ENCODE results near the gene SNRNP70.

Gene SNRNP70

DNA sequence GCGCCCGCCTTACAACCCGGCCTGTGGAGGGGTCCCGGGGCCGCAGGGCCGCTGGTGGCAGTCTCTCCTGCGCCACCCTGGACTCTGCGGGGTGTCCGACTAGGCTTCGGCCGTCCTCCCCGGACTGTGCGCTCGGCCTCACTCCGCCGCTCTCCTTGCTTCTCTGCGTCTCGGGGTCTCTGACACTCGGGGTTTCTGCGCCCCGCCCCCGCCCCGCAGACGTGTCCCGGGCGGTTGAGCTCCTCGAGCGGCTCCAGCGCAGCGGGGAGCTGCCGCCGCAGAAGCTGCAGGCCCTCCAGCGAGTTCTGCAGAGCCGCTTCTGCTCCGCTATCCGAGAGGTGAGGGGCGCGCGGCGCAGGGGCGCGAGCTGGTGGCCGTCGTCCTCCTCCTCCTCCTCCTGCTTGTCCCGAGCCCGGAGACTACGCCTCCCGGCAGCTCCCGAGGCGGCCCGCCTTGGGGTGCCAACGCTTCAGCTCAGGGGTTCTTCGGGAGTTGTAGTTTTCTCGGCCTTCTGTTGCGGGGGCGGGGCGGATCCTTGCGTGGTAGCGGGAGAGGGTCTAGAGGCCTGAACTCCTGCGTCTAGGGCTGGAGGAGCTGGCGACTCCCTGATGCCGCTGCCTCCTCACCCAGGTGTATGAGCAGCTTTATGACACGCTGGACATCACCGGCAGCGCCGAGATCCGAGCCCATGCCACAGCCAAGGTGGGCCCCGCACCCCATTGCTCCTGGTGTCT is 29.5 kb downstream of the SNRNP70 start:
- TF ChIP-seq, protein P1, sequence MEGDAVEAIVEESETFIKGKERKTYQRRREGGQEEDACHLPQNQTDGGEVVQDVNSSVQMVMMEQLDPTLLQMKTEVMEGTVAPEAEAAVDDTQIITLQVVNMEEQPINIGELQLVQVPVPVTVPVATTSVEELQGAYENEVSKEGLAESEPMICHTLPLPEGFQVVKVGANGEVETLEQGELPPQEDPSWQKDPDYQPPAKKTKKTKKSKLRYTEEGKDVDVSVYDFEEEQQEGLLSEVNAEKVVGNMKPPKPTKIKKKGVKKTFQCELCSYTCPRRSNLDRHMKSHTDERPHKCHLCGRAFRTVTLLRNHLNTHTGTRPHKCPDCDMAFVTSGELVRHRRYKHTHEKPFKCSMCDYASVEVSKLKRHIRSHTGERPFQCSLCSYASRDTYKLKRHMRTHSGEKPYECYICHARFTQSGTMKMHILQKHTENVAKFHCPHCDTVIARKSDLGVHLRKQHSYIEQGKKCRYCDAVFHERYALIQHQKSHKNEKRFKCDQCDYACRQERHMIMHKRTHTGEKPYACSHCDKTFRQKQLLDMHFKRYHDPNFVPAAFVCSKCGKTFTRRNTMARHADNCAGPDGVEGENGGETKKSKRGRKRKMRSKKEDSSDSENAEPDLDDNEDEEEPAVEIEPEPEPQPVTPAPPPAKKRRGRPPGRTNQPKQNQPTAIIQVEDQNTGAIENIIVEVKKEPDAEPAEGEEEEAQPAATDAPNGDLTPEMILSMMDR (IDR thresholded peaks at IDR 0.05; ENCODE audit: low read depth, low read length), result no peak
- H3K4me3 ChIP-seq (ENCODE audit: low read depth, low read length), result peak overlapping the region; percentile 66

DNA sequence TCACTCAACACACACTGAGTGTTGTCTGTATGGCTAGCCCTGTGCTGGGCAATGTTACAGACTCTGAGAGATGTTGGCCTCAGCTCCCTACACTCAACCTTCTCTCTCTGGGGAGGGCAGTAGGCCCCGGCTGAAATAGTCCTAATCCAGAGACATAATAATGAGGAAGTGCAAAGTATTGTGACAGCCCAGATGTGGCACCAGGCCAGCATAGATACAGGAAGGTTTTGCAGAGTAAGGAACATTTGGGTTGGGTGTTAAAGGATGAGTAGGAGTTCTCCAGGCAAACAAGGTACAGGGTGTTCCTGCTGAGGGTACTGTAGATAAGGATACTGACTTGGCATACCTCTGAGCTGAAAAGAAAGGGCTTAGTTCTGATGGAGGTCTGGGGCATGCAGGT is 31.3 kb downstream of the SNRNP70 start:
- TF ChIP-seq, protein P1 (IDR thresholded peaks at IDR 0.05; ENCODE audit: low read depth, low read length), result no peak
- no peak overlapping the region for H3K4me3 ChIP-seq (ENCODE audit: low read depth, low read length)

DNA sequence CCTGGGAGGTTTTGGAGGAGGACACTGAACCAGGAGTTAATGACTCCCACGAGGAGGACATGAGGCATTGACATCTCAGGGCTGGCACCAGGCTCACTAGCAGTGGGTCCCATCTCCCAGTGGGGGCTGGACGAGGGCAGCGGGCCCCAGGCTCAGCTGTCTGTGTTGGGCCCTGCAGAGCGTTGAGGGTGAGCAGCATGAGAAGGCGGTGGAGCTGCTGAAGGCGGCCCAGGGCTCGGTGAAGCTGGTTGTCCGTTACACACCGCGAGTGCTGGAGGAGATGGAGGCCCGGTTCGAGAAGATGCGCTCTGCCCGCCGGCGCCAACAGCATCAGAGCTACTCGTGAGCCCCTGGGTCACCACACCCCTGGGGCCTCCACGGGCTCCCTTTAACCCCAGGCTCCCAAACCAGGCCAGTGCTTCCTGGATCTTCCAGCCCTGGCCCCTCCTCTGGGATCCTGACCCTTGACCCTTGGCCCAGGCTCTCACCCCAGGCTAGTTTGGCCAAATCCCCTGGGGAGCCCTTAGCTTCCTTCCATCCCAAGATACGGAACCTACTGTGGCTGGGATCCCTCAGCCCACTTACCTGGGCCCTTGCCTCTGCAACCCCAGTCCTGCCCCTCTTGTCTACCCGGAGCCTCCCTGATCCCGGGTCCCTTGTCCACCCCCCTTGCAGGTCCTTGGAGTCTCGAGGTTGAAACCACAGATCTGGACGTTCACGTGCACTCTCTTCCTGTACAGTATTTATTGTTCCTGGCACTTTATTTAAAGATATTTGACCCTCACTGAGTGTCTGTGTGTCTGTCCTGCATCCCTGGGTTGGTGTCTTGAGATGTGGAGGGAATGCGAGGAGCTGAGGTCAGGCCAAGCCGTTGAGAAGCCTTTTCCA is 32.7 kb downstream of the SNRNP70 start:
- TF ChIP-seq, protein P1 (IDR thresholded peaks at IDR 0.05; ENCODE audit: low read depth, low read length), result no peak
- peak overlapping the region; percentile 66 for H3K4me3 ChIP-seq (ENCODE audit: low read depth, low read length)

DNA sequence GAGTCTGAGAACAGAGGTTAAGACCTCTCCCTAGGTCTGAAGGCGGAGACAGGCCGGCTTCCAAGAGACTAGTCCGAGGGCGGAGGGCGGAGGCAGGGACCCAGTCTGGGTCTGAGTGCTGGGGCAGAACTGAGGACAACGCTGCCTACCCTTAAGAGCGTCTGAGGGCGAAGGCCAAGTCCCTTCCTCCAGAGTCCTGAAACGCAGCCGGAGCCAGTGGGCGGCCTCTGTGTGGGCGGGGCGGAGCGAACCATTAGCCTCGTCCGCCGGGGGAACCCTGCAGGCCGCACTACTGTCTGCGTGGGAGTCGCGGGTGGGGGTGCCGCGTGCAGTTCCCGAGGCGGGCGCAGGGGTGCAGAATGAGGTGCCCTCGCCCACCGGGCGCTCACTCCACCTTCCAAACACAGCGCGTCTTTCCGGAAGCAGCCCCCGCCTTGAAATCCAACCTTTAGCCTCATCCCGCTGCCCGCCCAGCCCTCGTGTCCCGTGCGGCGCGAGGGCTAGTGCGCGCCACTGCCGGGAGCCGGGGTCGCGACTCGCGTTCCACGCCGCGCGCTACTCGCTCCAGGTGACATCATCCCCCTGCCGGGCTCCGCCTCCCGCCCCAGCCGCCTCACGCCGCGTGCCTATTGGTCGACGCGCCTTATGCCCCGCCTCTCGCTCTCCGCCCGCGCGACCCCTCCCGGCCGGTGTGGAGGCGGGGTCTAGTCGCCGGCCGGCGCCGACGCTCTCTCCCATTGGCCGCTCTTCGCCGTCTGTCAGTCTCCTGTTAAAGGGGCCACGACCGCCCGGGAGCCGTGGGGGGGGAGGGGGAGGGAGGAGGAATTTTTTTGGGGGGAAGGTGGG is 33.5 kb downstream of the SNRNP70 start, which contains the start of gene C19orf73:
TSS of gene C19orf73 (minus strand) at position 579 of the 846 bp plus-strand sequence. CDS start at position 458, 121 bp downstream.
- TF ChIP-seq, protein P1 (IDR thresholded peaks at IDR 0.05; ENCODE audit: low read depth, low read length), result no peak
- H3K4me3 ChIP-seq (ENCODE audit: low read depth, low read length), result peak within 1 kb of the TSS; percentile 66

DNA sequence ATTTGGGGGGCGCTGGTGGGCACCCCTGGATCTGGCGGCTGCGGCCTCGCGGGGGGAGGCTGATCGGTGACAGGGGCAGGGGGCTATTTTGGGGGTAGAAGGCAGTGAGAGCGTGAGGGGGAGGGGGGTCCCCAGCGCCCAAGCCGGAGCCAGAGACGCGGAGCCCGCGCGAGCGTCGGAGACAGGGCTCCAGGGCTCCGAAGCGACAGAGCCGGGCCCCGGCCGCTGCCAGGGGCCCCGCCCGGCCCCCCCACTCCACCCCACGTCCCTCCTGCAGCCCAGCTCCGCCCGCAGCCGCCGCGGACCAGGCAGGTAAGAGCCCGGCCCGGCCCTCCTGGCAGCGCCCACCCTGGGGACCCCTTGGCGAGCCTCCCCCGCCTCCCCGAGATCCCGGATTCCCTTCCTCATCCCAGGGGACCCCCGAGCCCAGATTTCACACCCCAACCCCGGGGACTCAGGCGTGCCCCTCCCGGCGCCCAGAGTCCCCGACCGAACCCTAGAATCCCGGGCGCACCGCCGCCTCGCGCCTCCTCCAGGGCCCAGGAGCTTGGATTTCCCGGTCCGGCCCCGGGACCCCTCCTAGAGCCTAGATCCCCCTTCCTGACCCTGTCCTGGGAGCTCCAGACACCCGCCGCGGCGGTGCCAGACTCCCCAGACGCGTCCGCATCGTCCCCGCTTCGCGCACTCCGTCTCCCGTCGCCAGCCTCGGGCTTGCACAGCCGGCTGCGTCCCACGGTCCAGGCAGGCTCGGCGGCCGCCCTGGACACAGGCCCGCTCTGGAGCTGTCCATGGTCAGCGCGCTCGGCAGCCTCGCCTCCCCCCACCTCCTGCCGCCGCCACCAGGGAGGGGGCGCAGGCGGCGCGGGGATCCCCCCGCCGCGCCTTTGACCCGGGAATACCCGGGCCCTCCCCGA is 34.4 kb downstream of the SNRNP70 start, which contains the start of gene PPFIA3:
TSS of gene PPFIA3 (plus strand) at position 134 of the 914 bp plus-strand sequence. CDS start 8,330 bp downstream, outside the sequence.
- H3K4me3 ChIP-seq (ENCODE audit: low read depth, low read length), result peak within 1 kb of the TSS; percentile 66
- TF ChIP-seq, protein P1 (IDR thresholded peaks at IDR 0.05; ENCODE audit: low read depth, low read length), result no peak

DNA sequence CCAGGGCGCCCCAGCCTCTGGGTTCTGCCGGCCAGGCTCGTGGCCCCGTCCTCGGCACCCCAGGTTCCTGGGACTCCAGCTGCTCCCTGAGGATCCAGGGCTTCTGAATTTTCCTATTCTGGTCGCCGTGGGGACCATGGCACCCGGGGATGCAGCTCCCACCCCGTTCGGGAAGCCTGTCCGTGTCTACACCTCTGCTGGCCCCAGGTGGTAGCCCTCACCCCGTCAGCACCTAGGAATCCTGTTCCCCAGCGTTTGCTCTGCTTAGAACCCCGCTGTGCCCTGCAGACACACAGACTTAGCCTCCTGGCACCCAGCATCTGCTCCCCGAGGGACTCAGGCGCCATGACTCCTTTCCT is 35.1 kb downstream of the SNRNP70 start:
- TF ChIP-seq, protein P1 (IDR thresholded peaks at IDR 0.05; ENCODE audit: low read depth, low read length), result no peak
- H3K4me3 ChIP-seq (ENCODE audit: low read depth, low read length), result no peak overlapping the region

Data from WI38 (cell line).